NCI-H1092 treated with DMSO at 0.1 percent for 48 hours (cell line): ENCODE measurements around the gene SMYD3.

Experiments used
- DNase-seq: peaks from one replicate; lab custom pipeline; 2025; lab: John Stamatoyannopoulos, UW

SMYD3 gene

GRCh38 chr1:246462986-246463385 lies 44.1 kb downstream of the SMYD3 start:
- no peak for DNase-seq

GRCh38 chr1:246460406-246460805 lies 46.7 kb downstream of the SMYD3 start:
- no peak for DNase-seq

- DNase-seq, result no peak
Measured at GRCh38 chr1:246459221-246459620, 47.9 kb downstream of the SMYD3 start.

GRCh38 chr1:246455476-246455875 lies 51.6 kb downstream of the SMYD3 start:
- DNase-seq, result no peak

- DNase-seq, result no peak
Measured at GRCh38 chr1:246454655-246455054, 52.4 kb downstream of the SMYD3 start.

- DNase-seq, result peak; percentile 79
Measured at GRCh38 chr1:246450611-246451251, 56.3 kb downstream of the SMYD3 start.

GRCh38 chr1:246448373-246448772 lies 58.7 kb downstream of the SMYD3 start:
- no peak for DNase-seq

GRCh38 chr1:246447501-246447900 lies 59.6 kb downstream of the SMYD3 start:
- DNase-seq, result no peak

GRCh38 chr1:246445503-246445902 lies 61.6 kb downstream of the SMYD3 start:
- no peak for DNase-seq

GRCh38 chr1:246444617-246445016 lies 62.5 kb downstream of the SMYD3 start:
- DNase-seq, result no peak

GRCh38 chr1:246437961-246438360 lies 69.1 kb downstream of the SMYD3 start:
- DNase-seq, result no peak

- no peak for DNase-seq
Measured at GRCh38 chr1:246435421-246436041, 71.5 kb downstream of the SMYD3 start.

GRCh38 chr1:246434335-246434734 lies 72.7 kb downstream of the SMYD3 start:
- no peak for DNase-seq

- DNase-seq, result no peak
Measured at GRCh38 chr1:246428542-246429308, 78.4 kb downstream of the SMYD3 start.

- DNase-seq, result no peak
Measured at GRCh38 chr1:246427611-246428010, 79.5 kb downstream of the SMYD3 start.

GRCh38 chr1:246425895-246426294 lies 81.2 kb downstream of the SMYD3 start:
- DNase-seq, result no peak

GRCh38 chr1:246425139-246425794 lies 81.8 kb downstream of the SMYD3 start:
- DNase-seq, result no peak

- no peak for DNase-seq
Measured at GRCh38 chr1:246420300-246420699, 86.8 kb downstream of the SMYD3 start.

- DNase-seq, result no peak
Measured at GRCh38 chr1:246418565-246419312, 88.3 kb downstream of the SMYD3 start.

GRCh38 chr1:246417813-246418564 lies 89.1 kb downstream of the SMYD3 start:
- DNase-seq, result no peak

- no peak for DNase-seq
Measured at GRCh38 chr1:246417152-246417812, 89.8 kb downstream of the SMYD3 start.
